ENCODE data around the gene ULK3. TPM values are rescaled to one million over a fixed set of nuclear protein-coding genes. Genes with fewer than 3 reads are reported as not detected.

Gene ULK3
- polyA plus RNA-seq, 3 donors = 18.1 to 24.7 (median 22.6) TPM

- 25% methylated on average over 6 of the region's 6 CpGs for WGBS, 3 donors
- no peak overlapping the region for H3K27ac ChIP-seq (ENCODE audit: low read depth, low read length)
These were observed 27.7 kb upstream of the ULK3 start for GRCh38 chr15:74870436-74871215.

DNA sequence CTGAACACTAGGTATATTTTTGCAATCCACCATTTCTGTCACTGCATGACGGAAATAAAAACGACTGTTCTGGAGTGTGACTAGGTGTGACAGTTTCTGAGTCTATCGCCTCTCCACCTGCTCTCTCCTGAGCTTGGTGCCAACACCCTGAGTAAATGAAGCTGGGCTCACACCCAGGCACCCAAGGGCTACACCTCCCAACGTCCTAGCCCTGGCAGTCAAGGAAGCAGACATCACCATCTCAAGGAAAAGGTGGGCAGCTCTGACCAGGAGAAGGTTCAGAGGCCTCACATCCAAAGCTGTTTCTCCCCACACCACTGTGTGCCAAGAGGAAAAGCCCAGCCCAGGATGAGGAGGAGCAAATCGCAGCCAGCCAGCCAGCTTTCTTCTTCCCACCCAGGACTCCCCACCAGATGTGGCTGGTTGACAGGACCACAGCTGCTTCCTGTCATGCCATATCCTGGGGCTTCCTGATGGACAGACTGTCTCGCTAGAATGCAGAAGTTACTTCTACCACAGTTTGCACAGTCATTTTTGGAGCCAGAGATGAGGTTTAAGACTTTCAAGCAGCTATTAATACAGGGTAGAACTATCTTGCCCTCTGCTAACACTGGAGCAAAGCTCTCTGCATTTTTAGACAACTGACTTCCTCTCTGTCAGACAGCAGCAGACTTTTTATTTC is 26.9 kb upstream of the ULK3 start:
- WGBS, 3 donors = 18 to 29% (median 23%) methylated on average over 6 of the region's 6 CpGs
- no peak overlapping the region for H3K27ac ChIP-seq (ENCODE audit: low read depth, low read length)

GRCh38 chr15:74869372-74869725 is 26.4 kb upstream of the ULK3 start:
- H3K27ac ChIP-seq (ENCODE audit: low read depth, low read length) = no peak overlapping the region

DNA sequence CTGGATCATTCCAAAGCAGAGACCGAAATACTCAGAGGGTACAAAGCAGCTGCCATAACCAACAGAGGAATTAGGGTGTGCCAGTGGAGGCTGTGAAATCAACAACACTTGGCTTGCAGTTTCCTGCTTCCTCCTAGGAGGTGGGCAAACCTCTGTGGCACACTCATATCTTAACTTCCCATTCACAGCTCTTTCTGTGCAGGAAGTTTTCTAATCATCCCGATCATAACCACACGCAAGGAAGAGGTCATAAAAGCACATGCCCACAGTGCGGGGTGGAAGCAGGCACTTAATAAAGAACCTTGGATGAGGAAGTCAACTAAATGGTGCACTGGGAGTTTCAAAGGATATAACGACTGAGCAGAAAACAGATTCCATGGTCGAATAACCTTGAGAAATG is 25.1 kb upstream of the ULK3 start:
- H3K27ac ChIP-seq (ENCODE audit: low read depth, low read length) = no peak overlapping the region
- 34 to 59% (median 42%) methylated on average over 6 of the region's 6 CpGs for WGBS, 3 donors

- no peak overlapping the region for H3K27ac ChIP-seq (ENCODE audit: low read depth, low read length)
- 3 to 26% (median 17%) methylated on average over 1 of the region's 1 CpG for WGBS, 3 donors
These were observed 24.6 kb upstream of the ULK3 start for GRCh38 chr15:74867466-74868038.

DNA sequence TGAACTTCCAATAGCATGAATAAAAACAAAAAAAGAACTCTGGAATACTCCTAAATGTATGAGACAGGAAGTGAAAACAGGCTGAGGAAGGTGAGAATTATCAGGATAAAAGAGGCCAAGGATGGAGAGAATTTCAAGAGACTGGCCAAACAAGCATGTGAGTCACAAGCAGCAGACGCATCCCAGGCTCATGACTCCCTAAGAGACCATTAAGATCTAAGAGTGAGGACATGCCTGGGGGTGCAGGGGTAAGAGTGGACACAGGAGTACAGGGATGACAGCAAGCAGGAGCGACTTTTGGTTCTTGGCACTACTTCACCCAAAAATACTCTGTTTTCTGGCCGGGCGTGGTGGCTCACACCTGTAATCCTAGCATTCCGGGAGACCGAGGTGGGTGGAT is 23.1 kb upstream of the ULK3 start:
- no peak overlapping the region for H3K27ac ChIP-seq (ENCODE audit: low read depth, low read length)
- 73 to 87% (median 86%) methylated on average over 6 of the region's 6 CpGs for WGBS, 3 donors

- 74 to 80% (median 75%) methylated on average over 2 of the region's 2 CpGs for WGBS, 3 donors
- H3K27ac ChIP-seq (ENCODE audit: low read depth, low read length) = no peak overlapping the region
These were observed 22.4 kb upstream of the ULK3 start for GRCh38 chr15:74865316-74865715.

GRCh38 chr15:74864296-74864695 is 21.3 kb upstream of the ULK3 start:
- WGBS, 3 donors = 87 to 91% (median 90%) methylated on average over 6 of the region's 6 CpGs

GRCh38 chr15:74863239-74864056 is 20.5 kb upstream of the ULK3 start:
- 73 to 80% (median 78%) methylated on average over 11 of the region's 11 CpGs for WGBS, 3 donors
- H3K27ac ChIP-seq (ENCODE audit: low read depth, low read length) = no peak overlapping the region

More at GRCh38 chr15:74864296-74864695, 21.3 kb upstream of the ULK3 start:
- H3K27ac ChIP-seq (ENCODE audit: low read depth, low read length) = no peak overlapping the region

DNA sequence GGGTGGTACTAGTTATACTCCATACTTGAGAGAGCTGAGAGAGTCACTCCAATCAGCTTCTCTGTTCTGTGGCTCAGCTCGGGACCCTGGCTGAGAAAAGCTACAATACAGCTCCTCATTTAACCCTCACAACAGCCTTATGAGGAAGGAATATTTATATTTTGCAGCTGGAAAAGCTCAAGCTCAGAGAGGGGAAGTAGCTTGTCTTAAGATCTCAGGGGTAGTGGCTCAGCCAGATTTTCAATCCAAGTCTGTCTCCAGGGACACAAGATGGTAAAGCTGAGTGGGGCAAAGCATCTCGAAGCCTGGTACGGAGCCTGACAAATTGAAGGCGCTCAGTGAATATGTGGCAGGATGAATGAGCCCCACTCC is 15.4 kb upstream of the ULK3 start:
- no peak overlapping the region for H3K27ac ChIP-seq (ENCODE audit: low read depth, low read length)
- WGBS, 3 donors = 73 to 86% (median 74%) methylated on average over 4 of the region's 4 CpGs

DNA sequence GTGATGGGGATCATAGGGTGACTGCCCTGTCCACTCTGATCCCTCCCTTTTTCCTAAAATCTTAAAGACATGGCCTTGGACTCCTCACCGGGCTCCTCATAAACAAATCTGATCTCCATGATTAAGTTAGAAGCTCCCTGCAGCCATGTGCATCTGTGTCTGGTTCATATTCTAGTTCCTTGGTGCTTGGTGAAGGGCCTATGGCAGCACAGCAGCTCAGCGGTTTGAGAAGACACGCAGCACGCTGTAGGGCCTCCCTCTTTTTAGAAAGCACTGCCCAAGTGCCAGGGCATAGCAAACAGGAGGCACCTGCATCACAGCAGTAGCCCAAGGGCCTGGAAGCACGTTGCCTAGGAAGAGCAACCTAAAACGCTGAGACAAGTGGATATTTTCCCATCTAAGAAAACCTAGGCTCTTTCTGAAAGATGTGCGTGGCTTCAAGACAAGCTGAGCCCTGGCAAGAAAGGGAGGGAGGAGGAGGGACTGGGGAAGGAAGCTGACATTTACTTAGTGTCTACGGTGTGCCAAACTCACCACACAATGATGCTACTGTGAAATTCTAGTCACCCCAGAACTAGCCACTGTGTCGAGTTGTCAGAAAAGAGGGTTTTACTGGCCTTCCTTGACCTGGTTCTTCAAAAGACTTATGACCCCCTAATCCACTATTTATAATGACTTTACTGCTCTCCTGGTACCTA is 14.9 kb upstream of the ULK3 start:
- 69 to 74% (median 71%) methylated on average over 9 of the region's 9 CpGs for WGBS, 3 donors
- H3K27ac ChIP-seq (ENCODE audit: low read depth, low read length) = no peak overlapping the region

DNA sequence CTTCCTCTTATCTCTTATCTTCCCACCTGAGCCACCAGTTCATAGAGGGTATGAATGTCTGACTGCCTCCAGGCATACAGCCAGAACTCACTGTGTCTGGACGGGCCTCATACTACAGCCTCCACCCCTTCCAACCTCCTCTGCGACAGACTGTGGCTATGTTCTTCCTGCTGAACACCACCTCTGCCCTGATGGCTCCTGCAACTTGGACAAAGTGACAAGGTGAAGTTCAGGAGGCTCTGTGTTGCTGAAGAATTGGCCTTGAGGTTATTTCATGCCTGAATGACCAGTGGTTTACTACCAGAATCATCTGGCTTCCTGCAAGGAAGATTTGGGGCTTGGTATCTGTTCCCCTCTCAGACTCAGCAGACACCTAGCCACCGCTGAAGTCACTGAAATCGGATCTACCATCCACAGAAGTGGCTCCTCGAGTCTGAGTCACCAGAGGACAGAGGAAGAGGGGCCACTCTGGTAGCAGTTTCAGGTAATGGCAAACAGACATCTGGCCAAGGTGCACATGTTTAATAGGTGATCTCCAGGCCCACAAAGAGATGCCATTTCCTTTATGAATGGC is 14.2 kb upstream of the ULK3 start:
- 39 to 69% (median 67%) methylated on average over 5 of the region's 5 CpGs for WGBS, 3 donors

GRCh38 chr15:74856537-74856936 is 13.6 kb upstream of the ULK3 start:
- no peak overlapping the region for H3K27ac ChIP-seq (ENCODE audit: low read depth, low read length)
- WGBS, 3 donors = 88 to 96% (median 92%) methylated on average over 1 of the region's 1 CpG

More for the DNA sequence above, 14.2 kb upstream of the ULK3 start:
- H3K27ac ChIP-seq (ENCODE audit: low read depth, low read length) = no peak overlapping the region

GRCh38 chr15:74855857-74856256 is 12.9 kb upstream of the ULK3 start:
- WGBS, 3 donors = 88 to 97% (median 91%) methylated on average over 2 of the region's 2 CpGs
- no peak overlapping the region for H3K27ac ChIP-seq (ENCODE audit: low read depth, low read length)

GRCh38 chr15:74854453-74855022 is 11.6 kb upstream of the ULK3 start:
- H3K27ac ChIP-seq (ENCODE audit: low read depth, low read length) = no peak overlapping the region
- WGBS, 3 donors = 88 to 96% (median 89%) methylated on average over 13 of the region's 13 CpGs

GRCh38 chr15:74851960-74852359 is 9.0 kb upstream of the ULK3 start:
- WGBS, 3 donors = 86 to 94% (median 93%) methylated on average over 7 of the region's 7 CpGs
- no peak overlapping the region for H3K27ac ChIP-seq (ENCODE audit: low read depth, low read length)

DNA sequence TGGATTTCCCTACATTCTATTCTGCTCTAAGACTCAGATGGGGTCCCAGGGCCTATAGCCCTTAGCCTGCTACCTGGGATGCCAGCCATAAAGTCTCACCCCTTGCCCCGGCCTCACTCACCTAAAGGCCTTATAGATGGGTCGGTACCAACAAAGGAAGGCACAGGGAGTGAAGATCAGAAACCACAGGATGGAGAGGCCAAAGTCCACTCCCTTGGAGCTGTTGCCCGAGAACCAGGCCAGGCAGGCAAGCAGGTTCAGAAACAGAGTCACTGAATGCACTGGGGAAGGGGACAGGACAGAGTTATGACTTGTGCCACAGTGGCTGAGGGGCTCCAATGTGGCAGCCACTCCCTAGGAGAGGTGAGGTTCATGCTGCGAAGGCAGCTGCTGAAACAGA is 7.4 kb upstream of the ULK3 start:
- 84 to 97% (median 89%) methylated on average over 4 of the region's 4 CpGs for WGBS, 3 donors
- H3K27ac ChIP-seq (ENCODE audit: low read depth, low read length) = no peak overlapping the region

GRCh38 chr15:74847432-74847831 is 4.5 kb upstream of the ULK3 start:
- no peak overlapping the region for H3K27ac ChIP-seq (ENCODE audit: low read depth, low read length)
- 76 to 90% (median 87%) methylated on average over 3 of the region's 3 CpGs for WGBS, 3 donors

Data from adipose tissue (tissue), 3 donors.